H1 (cell line): ENCODE measurements around the gene SMIM38. TPM values are rescaled to one million over a fixed set of nuclear protein-coding genes. Genes with fewer than 3 reads are reported as not detected.

Experiments
- CTCF ChIA-PET: fragments of 300-600 bp; sonication (Branson Sonifier 250); formaldehyde crosslinking; loops from one replicate; lab custom pipeline; 2021; ENCODE audit not compliant: partially characterized antibody; lab: Charles Lee
- POLR2A ChIA-PET: fragments of 300-600 bp; sonication (Branson Sonifier 250); formaldehyde crosslinking; loops from one replicate; lab custom pipeline; 2021; ENCODE audit warnings: inconsistent platforms; ENCODE audit not compliant: partially characterized antibody; lab: Charles Lee
- DNase-seq, 2 experiments: peaks; one replicate each; pipeline versions ENCODE4 v3.0.0 to v3.0.0-alpha.2; 2010 to 2022; ENCODE audit warnings: low spot score in 2 of 2, low read depth in 1 of 2, mixed read lengths in 1 of 2
- FAIRE-seq: peaks from 2 replicates; lab custom pipeline; 2011; peaks lifted over from hg19 to GRCh38; lab: Jason Lieb, UNC
- H2AFZ ChIP-seq: 2 replicates; pipeline ENCODE4 v1.8.1; 2012; ENCODE audit warnings: low read length, inconsistent platforms
- H2AK5ac ChIP-seq: 2 replicates; pipeline ENCODE4 v1.6.1; 2013; ENCODE audit warnings: low read depth, low read length
- H2BK120ac ChIP-seq: replicated peaks from 2 replicates; pipeline ENCODE3; 2013; ENCODE audit warnings: low read depth, low read length, inconsistent platforms
- H2BK12ac ChIP-seq: 2 replicates; pipeline ENCODE4 v1.6.1; 2013; ENCODE audit warnings: low read depth, low read length
- H2BK15ac ChIP-seq: 2 replicates; pipeline ENCODE4 v1.6.1; 2013; ENCODE audit warnings: low read length
- H2BK20ac ChIP-seq: 2 replicates; pipeline ENCODE4 v1.6.1; 2013; ENCODE audit warnings: low read length
- H2BK5ac ChIP-seq: 2 replicates; pipeline ENCODE4 v1.6.1; 2013; ENCODE audit warnings: low read depth, low read length
- H3K14ac ChIP-seq: 2 replicates; pipeline ENCODE4 v1.6.1; 2013; ENCODE audit warnings: inconsistent platforms; ENCODE audit not compliant: insufficient read length
- H3K18ac ChIP-seq: 2 replicates; pipeline ENCODE4 v1.6.1; 2013; ENCODE audit warnings: low read length; ENCODE audit errors: extremely low read depth
- H3K23ac ChIP-seq: 2 replicates; pipeline ENCODE4 v1.6.1; 2013; ENCODE audit warnings: inconsistent platforms; ENCODE audit not compliant: insufficient read length
- H3K23me2 ChIP-seq: 2 replicates; pipeline ENCODE4 v1.6.1; 2013; ENCODE audit warnings: low read depth, low read length
- H3K27ac ChIP-seq: 2 replicates; pipeline ENCODE4 v1.6.1; 2011; ENCODE audit warnings: low read depth, low read length, inconsistent platforms
- H3K27me3 ChIP-seq, 4 experiments: replicated peaks in 1 of 4; 1 replicate in 1 of 4; 2 replicates in 3 of 4; pipeline versions ENCODE4 v1.6.1 to v1.8.1; 2011 to 2013; ENCODE audit warnings: low read length in 3 of 4, mild to moderate bottlenecking in 3 of 4, inconsistent platforms in 2 of 4, mixed read lengths in 2 of 4, moderate library complexity in 1 of 4; ENCODE audit not compliant: control insufficient read depth in 3 of 4, insufficient read depth in 3 of 4; ENCODE audit errors: extremely low read depth in 1 of 4
- H3K36me3 ChIP-seq, 4 experiments: 2 replicates each; pipeline versions ENCODE4 v1.6.1 to v1.8.1; 2011 to 2013; ENCODE audit warnings: mild to moderate bottlenecking in 4 of 4, low read length in 3 of 4, moderate library complexity in 2 of 4, control low read depth in 1 of 4, inconsistent platforms in 1 of 4; ENCODE audit not compliant: insufficient read depth in 4 of 4, control insufficient read depth in 2 of 4
- H3K4ac ChIP-seq: replicated peaks from 2 replicates; pipeline ENCODE3; 2013; ENCODE audit warnings: low read length, low read depth, mixed read lengths, inconsistent platforms; ENCODE audit not compliant: insufficient read length
- H3K4me1 ChIP-seq, 4 experiments: replicated peaks in 1 of 4; 1 replicate in 1 of 4; 2 replicates in 3 of 4; pipeline versions ENCODE4 v1.6.1 to v1.8.1; 2011 to 2013; ENCODE audit warnings: low read length in 3 of 4, inconsistent platforms in 2 of 4, mixed read lengths in 1 of 4; ENCODE audit not compliant: insufficient read depth in 4 of 4, control insufficient read depth in 3 of 4
- H3K4me2 ChIP-seq, 2 experiments: 2 replicates each; pipeline versions ENCODE4 v1.6.1 to v1.8.1; 2011 to 2013; ENCODE audit warnings: low read depth in 2 of 2, low read length in 2 of 2, control low read depth in 1 of 2, inconsistent platforms in 1 of 2, mild to moderate bottlenecking in 1 of 2; ENCODE audit not compliant: insufficient read depth in 1 of 2
- H3K4me3 ChIP-seq, 4 experiments: fragments of 200-600, 300-600 bp in 1 of 4; sonication (generic), shearing (Covaris generic), sonication (Bioruptor Twin) in 1 of 4; 2 replicates each; pipeline versions ENCODE4 v1.5.1 to v1.8.1; 2011 to 2016; ENCODE audit warnings: low read length in 4 of 4, low read depth in 3 of 4, control low read depth in 2 of 4, inconsistent platforms in 2 of 4, mild to moderate bottlenecking in 2 of 4, mixed read lengths in 1 of 4, moderate library complexity in 1 of 4; ENCODE audit not compliant: insufficient read depth in 2 of 4; ENCODE audit errors: extremely low read depth in 1 of 4
- H3K56ac ChIP-seq: replicated peaks from 2 replicates; pipeline ENCODE3; 2013; ENCODE audit warnings: low read depth, mild to moderate bottlenecking, mixed read lengths, low read length, inconsistent platforms; ENCODE audit not compliant: insufficient read length
- H3K79me1 ChIP-seq: 2 replicates; pipeline ENCODE4 v1.6.1; 2013; ENCODE audit warnings: low read depth, low read length, control low read depth
- H3K79me2 ChIP-seq, 2 experiments: 2 replicates each; pipeline versions ENCODE4 v1.6.1 to v1.8.1; 2012 to 2013; ENCODE audit warnings: low read length in 2 of 2, mild to moderate bottlenecking in 2 of 2, inconsistent platforms in 1 of 2; ENCODE audit not compliant: insufficient read depth in 2 of 2, control insufficient read depth in 1 of 2
- H3K9ac ChIP-seq, 4 experiments: replicated peaks in 1 of 4; 1 replicate in 1 of 4; 2 replicates in 3 of 4; pipeline versions ENCODE4 v1.6.1 to v1.8.1; 2011 to 2013; ENCODE audit warnings: low read depth in 3 of 4, low read length in 3 of 4, control low read depth in 2 of 4, mild to moderate bottlenecking in 2 of 4, moderate library complexity in 2 of 4, inconsistent platforms in 1 of 4; ENCODE audit errors: extremely low read depth in 1 of 4
- H3K9me3 ChIP-seq, 2 experiments: 2 replicates each; pipeline versions ENCODE4 v1.6.1 to v1.8.1; 2012 to 2013; ENCODE audit warnings: mild to moderate bottlenecking in 2 of 2, moderate library complexity in 2 of 2, control low read depth in 1 of 2, inconsistent platforms in 1 of 2, low read depth in 1 of 2, low read length in 1 of 2, mixed read lengths in 1 of 2; ENCODE audit not compliant: insufficient read depth in 2 of 2
- H4K20me1 ChIP-seq, 2 experiments: replicated peaks in 1 of 2; 2 replicates each; pipeline versions ENCODE3 to v1.8.1; 2011 to 2013; ENCODE audit warnings: inconsistent platforms in 2 of 2, low read length in 2 of 2, mild to moderate bottlenecking in 1 of 2; ENCODE audit not compliant: insufficient read depth in 2 of 2, control insufficient read depth in 1 of 2
- H4K5ac ChIP-seq: 2 replicates; pipeline ENCODE4 v1.6.1; 2013; ENCODE audit warnings: low read length, low read depth, mixed read lengths, inconsistent platforms; ENCODE audit not compliant: insufficient read length
- H4K8ac ChIP-seq: 2 replicates; pipeline ENCODE4 v1.8.0; 2013; ENCODE audit warnings: mild to moderate bottlenecking, moderate library complexity, low read length, inconsistent platforms; ENCODE audit not compliant: insufficient read depth; ENCODE audit errors: extremely low read depth
- H4K91ac ChIP-seq: replicated peaks from 2 replicates; pipeline ENCODE3; 2013; ENCODE audit warnings: low read length, mixed read lengths, inconsistent platforms; ENCODE audit not compliant: insufficient read length
- ATF2 ChIP-seq: IDR thresholded peaks from 2 replicates; pipeline ENCODE4 v1.6.1; 2012; ENCODE audit warnings: low read length, inconsistent platforms
- BACH1 ChIP-seq: IDR thresholded peaks from 2 replicates; pipeline ENCODE4 v1.6.1; 2012; ENCODE audit warnings: low read length, improper control_type of control experiment
- BRCA1 ChIP-seq: IDR thresholded peaks from 2 replicates; pipeline ENCODE4 v1.6.1; 2012; ENCODE audit warnings: low read depth, low read length, improper control_type of control experiment
- EP300 ChIP-seq, 2 experiments: IDR thresholded peaks; 1 replicate in 1 of 2; 2 replicates in 1 of 2; pipeline ENCODE4 v1.6.1; 2011 to 2012; ENCODE audit warnings: low read depth in 2 of 2, low read length in 2 of 2, mild to moderate bottlenecking in 2 of 2, borderline replicate concordance in 1 of 2, inconsistent platforms in 1 of 2, moderate library complexity in 1 of 2
- GTF2F1 ChIP-seq: IDR thresholded peaks from 2 replicates; pipeline ENCODE4 v1.6.1; 2012; ENCODE audit warnings: low read depth, low read length, improper control_type of control experiment, borderline replicate concordance
- MAX ChIP-seq: IDR thresholded peaks from 2 replicates; pipeline ENCODE4 v1.6.1; 2012; ENCODE audit warnings: inconsistent platforms
- RBBP5 ChIP-seq: IDR thresholded peaks from 2 replicates; pipeline ENCODE4 v1.7.1; 2012; ENCODE audit warnings: low read depth, mild to moderate bottlenecking, inconsistent platforms, low read length, moderate library complexity, borderline replicate concordance
- SIX5 ChIP-seq: IDR thresholded peaks from 2 replicates; pipeline ENCODE4 v1.6.1; 2011; ENCODE audit warnings: mild to moderate bottlenecking, low read depth, low read length
- SP4 ChIP-seq: IDR thresholded peaks from 2 replicates; pipeline ENCODE4 v1.6.1; 2012; ENCODE audit warnings: low read length, inconsistent platforms
- USF2 ChIP-seq: IDR thresholded peaks from 2 replicates; pipeline ENCODE4 v1.6.1; 2011; ENCODE audit warnings: low read length, improper control_type of control experiment
- WGBS, 2 experiments: shearing (Covaris generic) in 1 of 2; methylation state at CpG; one replicate each; pipeline versions ENCODE4 v1.1.6 to v1.1.7; 2013 to 2015; ENCODE audit warnings: low lambda C conversion rate in 2 of 2, mixed read lengths in 2 of 2, inconsistent platforms in 1 of 2, low coverage in 1 of 2, missing lambda C conversion rate in 1 of 2; ENCODE audit not compliant: insufficient replicate concordance in 2 of 2, insufficient coverage in 1 of 2, insufficient read length in 1 of 2; ENCODE audit errors: extremely low coverage in 1 of 2, missing lambda C conversion rate in 1 of 2; 5-methylcytosine and 5-hydroxymethylcytosine counted together
- polyA plus RNA-seq, 7 experiments: library from polyadenylated mRNA; depleted of rRNA in 3 of 7; stranded (reverse) in 5 of 7; unstranded in 2 of 7; fragments of >200 nt in 5 of 7; fragments of 200-250 nt in 2 of 7; gene quantifications; 1 replicate in 5 of 7; 2 replicates in 1 of 7; 4 replicates in 1 of 7; pipeline versions ENCODE4 v1.2.1 to v1.2.3, GENCODE V29; 2011 to 2013; ENCODE audit warnings: missing spikeins in 2 of 7, mixed read lengths in 2 of 7
- total RNA-seq: library from RNA; stranded (reverse); fragmentation: NEBNext Ultra II Directional; extraction: Animal tissue kit (Norgen Biotek cat#: 25700); gene quantifications from 2 replicates; pipeline ENCODE4 v1.2.1, GENCODE V29; 2021

The SMIM38 gene
- total and polyA plus RNA-seq, 2 of the 8 experiments (the other 6 are each of a cell fraction or from before 2014, with no cell fraction given) = 0.17 to 0.20 TPM

- H3K9ac ChIP-seq = no peak overlapping the region
- H3K27ac ChIP-seq = no peak overlapping the region
- peaks cover 0 to 2% of the 10 kb centered on the region in 2 experiments for H4K20me1 ChIP-seq
- H3K79me1 ChIP-seq = no peaks in the 10 kb centered on the region
- H2AFZ ChIP-seq = no peak overlapping the region
- no peak overlapping the region for H2BK120ac ChIP-seq
- H3K4me1 ChIP-seq = peaks cover 0 to 6% (median 2%) of the 10 kb centered on the region in 4 experiments; a peak in 3 of 7 replicates
- no peak overlapping the region for H2BK20ac ChIP-seq
- peaks cover 15% of the 10 kb centered on the region; the same call in 1 of the 2 replicates for H3K23me2 ChIP-seq
- H3K18ac ChIP-seq = no peak overlapping the region
- ChIA-PET POLR2A (no interaction called here), CTCF (interaction anchor here (0.7 kb wide), 1 partner anchor 19 kb away, joined by 3 read pairs; no protein-coding TSS in a partner anchor)
- H3K36me3 ChIP-seq = no peaks in the 10 kb centered on the region
- H2BK12ac ChIP-seq = no peak overlapping the region
- H3K23ac ChIP-seq = no peak overlapping the region
- DNase-seq (no peak), FAIRE-seq (no peak)
- no peak overlapping the region for H4K5ac ChIP-seq
- no peaks in the 10 kb centered on the region for H3K79me2 ChIP-seq
- no peak overlapping the region for H2BK5ac ChIP-seq
- H3K56ac ChIP-seq = no peak overlapping the region
- TF ChIP-seq SP4 (no peak), USF2 (no peak), EP300 (IDR thresholded peaks at IDR 0.05; ENCODE audit: borderline replicate concordance in 1 of 2, low read depth in 2 of 2, low read length in 2 of 2) (no peak), MAX (no peak), ATF2 (no peak), SIX5 (no peak), BACH1 (no peak), GTF2F1 (no peak), RBBP5 (no peak), BRCA1 (no peak)
- H2AK5ac ChIP-seq = no peak overlapping the region
- H3K27me3 ChIP-seq = no peaks in the 10 kb centered on the region; a peak in 1 of 7 replicates
- no peak overlapping the region for H3K4me3 ChIP-seq
- 89 to 100% methylated on average over 2 to 5 of the region's 5 CpGs for WGBS, 2 experiments
- no peak overlapping the region for H3K4ac ChIP-seq
- H4K91ac ChIP-seq = no peak overlapping the region
- H3K4me2 ChIP-seq = no peak overlapping the region
- no peaks in the 10 kb centered on the region for H3K9me3 ChIP-seq
- no peak overlapping the region for H3K14ac ChIP-seq
- no peak overlapping the region for H4K8ac ChIP-seq
- no peak overlapping the region for H2BK15ac ChIP-seq
Observed at GRCh38 chr11:69198891-69199582, 43.3 kb downstream of the SMIM38 start.
